ENCODE results near the gene KIF18B. TPM values are rescaled to one million over a fixed set of nuclear protein-coding genes. Genes with fewer than 3 reads are reported as not detected.

The KIF18B gene
- total RNA-seq, 1 experiment from 2014 or later = 58.5 TPM

GRCh38 chr17:44887016-44887415 lies 60.6 kb downstream of the KIF18B start:
- H3K9me3 ChIP-seq (ENCODE audit: insufficient read depth, low read depth) = no peaks in the 10 kb centered on the region
- POLR2A ChIA-PET (ENCODE audit: unreplicated experiment) = no interaction called here
- H3K36me3 ChIP-seq (ENCODE audit: low read depth) = peaks cover 33% of the 10 kb centered on the region

DNA sequence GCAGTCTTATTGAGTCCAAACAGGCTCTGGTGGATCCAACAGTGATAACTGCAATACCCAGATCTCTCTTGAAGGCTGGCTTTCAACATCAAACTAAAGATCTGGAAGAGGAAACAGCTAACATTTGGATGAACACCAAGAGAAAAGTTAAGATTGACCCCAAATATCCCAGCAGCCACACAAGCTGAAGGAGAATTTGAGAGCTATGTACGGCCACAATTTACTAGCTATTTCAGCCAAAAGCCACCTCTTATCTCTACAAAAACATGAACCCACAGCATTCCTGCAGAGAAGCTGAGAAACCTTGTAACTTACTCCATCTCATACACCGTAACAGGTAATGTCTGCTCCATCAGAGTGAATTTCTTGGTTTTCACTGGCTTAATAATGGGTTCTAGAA lies 62.6 kb downstream of the KIF18B start:
- no peaks in the 10 kb centered on the region for H3K4me1 ChIP-seq (replicated peaks; ENCODE audit: insufficient read depth)
- ChIA-PET POLR2A (ENCODE audit: unreplicated experiment) (no interaction called here), CTCF (no interaction called here)
- DNase-seq = no peak
- peaks cover 23% of the 10 kb centered on the region for H3K79me2 ChIP-seq (ENCODE audit: low read depth)
- H3K4me3 ChIP-seq = no peak overlapping the region
- H3K27me3 ChIP-seq (ENCODE audit: insufficient read depth, low read depth) = no peaks in the 10 kb centered on the region
- peaks cover 13% of the 10 kb centered on the region; the same call in 1 of the 2 replicates for H3F3A ChIP-seq (ENCODE audit: insufficient read depth, low read depth)
- peaks cover 29% of the 10 kb centered on the region for H3K36me3 ChIP-seq (ENCODE audit: low read depth)
- no peak overlapping the region for H2AFZ ChIP-seq
- no peak overlapping the region for H3K27ac ChIP-seq
- intact Hi-C loops (cut with micrococcal nuclease; ENCODE audit: unreplicated experiment) = no loop called here
- H4K20me1 ChIP-seq (ENCODE audit: insufficient read depth) = peaks cover 29% of the 10 kb centered on the region
- no peaks in the 10 kb centered on the region for H3K9me3 ChIP-seq (ENCODE audit: insufficient read depth, low read depth)
- no peaks in the 10 kb centered on the region for H3K9me2 ChIP-seq (ENCODE audit: insufficient read depth)
- TF ChIP-seq EZH2 (IDR thresholded peaks at IDR 0.05; ENCODE audit: low read depth) (no peak), CTCF (conservative IDR thresholded peaks at IDR 0.05) (no peak)
- BruUV-seq (replicated peaks) = no TSS peak
- no peak overlapping the region for H3K4me2 ChIP-seq

More at GRCh38 chr17:44887016-44887415, 60.6 kb downstream of the KIF18B start:
- Histone ChIP-seq H3K4me3 (no peak overlapping the region), H3K4me1 (replicated peaks; ENCODE audit: insufficient read depth) (no peaks in the 10 kb centered on the region), H4K20me1 (ENCODE audit: insufficient read depth) (peaks cover 37% of the 10 kb centered on the region), H3K4me2 (no peak overlapping the region), H3K27ac (no peak overlapping the region), H2AFZ (no peak overlapping the region), H3K9me2 (ENCODE audit: insufficient read depth) (no peaks in the 10 kb centered on the region), H3F3A (ENCODE audit: insufficient read depth, low read depth) (peaks cover 9% of the 10 kb centered on the region; the same call in 1 of the 2 replicates), H3K79me2 (ENCODE audit: low read depth) (peaks cover 39% of the 10 kb centered on the region), H3K27me3 (ENCODE audit: insufficient read depth, low read depth) (no peaks in the 10 kb centered on the region)
- CTCF ChIA-PET = no interaction called here
- no peak for DNase-seq
- TF ChIP-seq EZH2 (IDR thresholded peaks at IDR 0.05; ENCODE audit: low read depth) = no peak
- no peak for TF ChIP-seq CTCF (conservative IDR thresholded peaks at IDR 0.05)
- no TSS peak for BruUV-seq (replicated peaks)
- intact Hi-C loops (cut with micrococcal nuclease; ENCODE audit: unreplicated experiment) = no loop called here

DNA sequence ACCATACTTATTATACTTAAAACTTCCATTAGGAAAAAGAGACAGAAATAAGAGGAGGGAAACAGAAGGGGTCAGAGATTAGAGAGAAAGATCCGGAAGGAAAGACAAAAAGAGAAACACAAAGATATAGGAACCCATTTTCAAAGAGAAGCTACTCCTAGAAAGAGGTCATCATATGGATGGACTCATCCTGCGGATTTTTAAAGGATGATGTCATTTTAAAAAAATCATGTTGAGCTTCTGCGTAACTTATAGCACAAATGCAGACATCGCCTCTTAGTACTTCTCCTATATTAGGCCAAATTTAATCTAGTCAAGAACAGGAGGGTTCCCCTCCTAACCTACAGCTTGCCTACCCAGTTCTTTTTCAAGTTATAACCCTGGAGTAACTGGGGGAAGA lies 66.4 kb downstream of the KIF18B start:
- Histone ChIP-seq H2AFZ (no peak overlapping the region), H3K4me2 (no peak overlapping the region), H3K27ac (no peak overlapping the region), H3K4me3 (no peak overlapping the region), H3K36me3 (ENCODE audit: low read depth) (peaks cover 38% of the 10 kb centered on the region), H3K9me3 (ENCODE audit: insufficient read depth, low read depth) (no peaks in the 10 kb centered on the region), H3F3A (ENCODE audit: insufficient read depth, low read depth) (peaks cover 15% of the 10 kb centered on the region), H4K20me1 (ENCODE audit: insufficient read depth) (no peaks in the 10 kb centered on the region; the same call in 1 of the 2 replicates), H3K79me2 (ENCODE audit: low read depth) (no peaks in the 10 kb centered on the region), H3K27me3 (ENCODE audit: insufficient read depth, low read depth) (no peaks in the 10 kb centered on the region), H3K9me2 (ENCODE audit: insufficient read depth) (no peaks in the 10 kb centered on the region), H3K4me1 (replicated peaks; ENCODE audit: insufficient read depth) (no peaks in the 10 kb centered on the region)
- intact Hi-C loops (cut with micrococcal nuclease; ENCODE audit: unreplicated experiment) = no loop called here
- no TSS peak for BruUV-seq (replicated peaks)
- no peak for DNase-seq
- ChIA-PET POLR2A (ENCODE audit: unreplicated experiment) (no interaction called here), CTCF (interaction anchor here (0.6 kb wide), 1 partner anchor 164 kb away, joined by 3 read pairs; no protein-coding TSS in a partner anchor)
- TF ChIP-seq CTCF (conservative IDR thresholded peaks at IDR 0.05) (no peak), EZH2 (IDR thresholded peaks at IDR 0.05; ENCODE audit: low read depth) (no peak)
